H1 (cell line): ENCODE measurements around the gene TRAP1. TPM values are rescaled to one million over a fixed set of nuclear protein-coding genes. Genes with fewer than 3 reads are reported as not detected.

Experiments
- CTCF ChIA-PET: fragments of 300-600 bp; sonication (Branson Sonifier 250); formaldehyde crosslinking; loops from one replicate; lab custom pipeline; 2021; ENCODE audit not compliant: partially characterized antibody; lab: Charles Lee
- POLR2A ChIA-PET: fragments of 300-600 bp; sonication (Branson Sonifier 250); formaldehyde crosslinking; loops from one replicate; lab custom pipeline; 2021; ENCODE audit warnings: inconsistent platforms; ENCODE audit not compliant: partially characterized antibody; lab: Charles Lee
- DNase-seq, 2 experiments: peaks; one replicate each; pipeline versions ENCODE4 v3.0.0 to v3.0.0-alpha.2; 2010 to 2022; ENCODE audit warnings: low spot score in 2 of 2, low read depth in 1 of 2, mixed read lengths in 1 of 2
- FAIRE-seq: peaks from 2 replicates; lab custom pipeline; 2011; peaks lifted over from hg19 to GRCh38; lab: Jason Lieb, UNC
- H2AFZ ChIP-seq: 2 replicates; pipeline ENCODE4 v1.8.1; 2012; ENCODE audit warnings: low read length, inconsistent platforms
- H2AK5ac ChIP-seq: 2 replicates; pipeline ENCODE4 v1.6.1; 2013; ENCODE audit warnings: low read depth, low read length
- H2BK120ac ChIP-seq: replicated peaks from 2 replicates; pipeline ENCODE3; 2013; ENCODE audit warnings: low read depth, low read length, inconsistent platforms
- H2BK12ac ChIP-seq: 2 replicates; pipeline ENCODE4 v1.6.1; 2013; ENCODE audit warnings: low read depth, low read length
- H2BK15ac ChIP-seq: 2 replicates; pipeline ENCODE4 v1.6.1; 2013; ENCODE audit warnings: low read length
- H2BK20ac ChIP-seq: 2 replicates; pipeline ENCODE4 v1.6.1; 2013; ENCODE audit warnings: low read length
- H2BK5ac ChIP-seq: 2 replicates; pipeline ENCODE4 v1.6.1; 2013; ENCODE audit warnings: low read depth, low read length
- H3K14ac ChIP-seq: 2 replicates; pipeline ENCODE4 v1.6.1; 2013; ENCODE audit warnings: inconsistent platforms; ENCODE audit not compliant: insufficient read length
- H3K18ac ChIP-seq: 2 replicates; pipeline ENCODE4 v1.6.1; 2013; ENCODE audit warnings: low read length; ENCODE audit errors: extremely low read depth
- H3K23ac ChIP-seq: 2 replicates; pipeline ENCODE4 v1.6.1; 2013; ENCODE audit warnings: inconsistent platforms; ENCODE audit not compliant: insufficient read length
- H3K23me2 ChIP-seq: 2 replicates; pipeline ENCODE4 v1.6.1; 2013; ENCODE audit warnings: low read depth, low read length
- H3K27ac ChIP-seq: 2 replicates; pipeline ENCODE4 v1.6.1; 2011; ENCODE audit warnings: low read depth, low read length, inconsistent platforms
- H3K27me3 ChIP-seq, 4 experiments: replicated peaks in 1 of 4; 1 replicate in 1 of 4; 2 replicates in 3 of 4; pipeline versions ENCODE4 v1.6.1 to v1.8.1; 2011 to 2013; ENCODE audit warnings: low read length in 3 of 4, mild to moderate bottlenecking in 3 of 4, inconsistent platforms in 2 of 4, mixed read lengths in 2 of 4, moderate library complexity in 1 of 4; ENCODE audit not compliant: control insufficient read depth in 3 of 4, insufficient read depth in 3 of 4; ENCODE audit errors: extremely low read depth in 1 of 4
- H3K36me3 ChIP-seq, 4 experiments: 2 replicates each; pipeline versions ENCODE4 v1.6.1 to v1.8.1; 2011 to 2013; ENCODE audit warnings: mild to moderate bottlenecking in 4 of 4, low read length in 3 of 4, moderate library complexity in 2 of 4, control low read depth in 1 of 4, inconsistent platforms in 1 of 4; ENCODE audit not compliant: insufficient read depth in 4 of 4, control insufficient read depth in 2 of 4
- H3K4ac ChIP-seq: replicated peaks from 2 replicates; pipeline ENCODE3; 2013; ENCODE audit warnings: low read length, low read depth, mixed read lengths, inconsistent platforms; ENCODE audit not compliant: insufficient read length
- H3K4me1 ChIP-seq, 4 experiments: replicated peaks in 1 of 4; 1 replicate in 1 of 4; 2 replicates in 3 of 4; pipeline versions ENCODE4 v1.6.1 to v1.8.1; 2011 to 2013; ENCODE audit warnings: low read length in 3 of 4, inconsistent platforms in 2 of 4, mixed read lengths in 1 of 4; ENCODE audit not compliant: insufficient read depth in 4 of 4, control insufficient read depth in 3 of 4
- H3K4me2 ChIP-seq, 2 experiments: 2 replicates each; pipeline versions ENCODE4 v1.6.1 to v1.8.1; 2011 to 2013; ENCODE audit warnings: low read depth in 2 of 2, low read length in 2 of 2, control low read depth in 1 of 2, inconsistent platforms in 1 of 2, mild to moderate bottlenecking in 1 of 2; ENCODE audit not compliant: insufficient read depth in 1 of 2
- H3K4me3 ChIP-seq, 4 experiments: fragments of 200-600, 300-600 bp in 1 of 4; sonication (generic), shearing (Covaris generic), sonication (Bioruptor Twin) in 1 of 4; 2 replicates each; pipeline versions ENCODE4 v1.5.1 to v1.8.1; 2011 to 2016; ENCODE audit warnings: low read length in 4 of 4, low read depth in 3 of 4, control low read depth in 2 of 4, inconsistent platforms in 2 of 4, mild to moderate bottlenecking in 2 of 4, mixed read lengths in 1 of 4, moderate library complexity in 1 of 4; ENCODE audit not compliant: insufficient read depth in 2 of 4; ENCODE audit errors: extremely low read depth in 1 of 4
- H3K56ac ChIP-seq: replicated peaks from 2 replicates; pipeline ENCODE3; 2013; ENCODE audit warnings: low read depth, mild to moderate bottlenecking, mixed read lengths, low read length, inconsistent platforms; ENCODE audit not compliant: insufficient read length
- H3K79me1 ChIP-seq: 2 replicates; pipeline ENCODE4 v1.6.1; 2013; ENCODE audit warnings: low read depth, low read length, control low read depth
- H3K79me2 ChIP-seq, 2 experiments: 2 replicates each; pipeline versions ENCODE4 v1.6.1 to v1.8.1; 2012 to 2013; ENCODE audit warnings: low read length in 2 of 2, mild to moderate bottlenecking in 2 of 2, inconsistent platforms in 1 of 2; ENCODE audit not compliant: insufficient read depth in 2 of 2, control insufficient read depth in 1 of 2
- H3K9ac ChIP-seq, 4 experiments: replicated peaks in 1 of 4; 1 replicate in 1 of 4; 2 replicates in 3 of 4; pipeline versions ENCODE4 v1.6.1 to v1.8.1; 2011 to 2013; ENCODE audit warnings: low read depth in 3 of 4, low read length in 3 of 4, control low read depth in 2 of 4, mild to moderate bottlenecking in 2 of 4, moderate library complexity in 2 of 4, inconsistent platforms in 1 of 4; ENCODE audit errors: extremely low read depth in 1 of 4
- H3K9me3 ChIP-seq, 2 experiments: 2 replicates each; pipeline versions ENCODE4 v1.6.1 to v1.8.1; 2012 to 2013; ENCODE audit warnings: mild to moderate bottlenecking in 2 of 2, moderate library complexity in 2 of 2, control low read depth in 1 of 2, inconsistent platforms in 1 of 2, low read depth in 1 of 2, low read length in 1 of 2, mixed read lengths in 1 of 2; ENCODE audit not compliant: insufficient read depth in 2 of 2
- H4K20me1 ChIP-seq, 2 experiments: replicated peaks in 1 of 2; 2 replicates each; pipeline versions ENCODE3 to v1.8.1; 2011 to 2013; ENCODE audit warnings: inconsistent platforms in 2 of 2, low read length in 2 of 2, mild to moderate bottlenecking in 1 of 2; ENCODE audit not compliant: insufficient read depth in 2 of 2, control insufficient read depth in 1 of 2
- H4K5ac ChIP-seq: 2 replicates; pipeline ENCODE4 v1.6.1; 2013; ENCODE audit warnings: low read length, low read depth, mixed read lengths, inconsistent platforms; ENCODE audit not compliant: insufficient read length
- H4K8ac ChIP-seq: 2 replicates; pipeline ENCODE4 v1.8.0; 2013; ENCODE audit warnings: mild to moderate bottlenecking, moderate library complexity, low read length, inconsistent platforms; ENCODE audit not compliant: insufficient read depth; ENCODE audit errors: extremely low read depth
- H4K91ac ChIP-seq: replicated peaks from 2 replicates; pipeline ENCODE3; 2013; ENCODE audit warnings: low read length, mixed read lengths, inconsistent platforms; ENCODE audit not compliant: insufficient read length
- CHD1 ChIP-seq: IDR thresholded peaks from 2 replicates; pipeline ENCODE4 v1.6.1; 2012; ENCODE audit warnings: low read depth, low read length, improper control_type of control experiment
- EP300 ChIP-seq, 2 experiments: IDR thresholded peaks; 1 replicate in 1 of 2; 2 replicates in 1 of 2; pipeline ENCODE4 v1.6.1; 2011 to 2012; ENCODE audit warnings: low read depth in 2 of 2, low read length in 2 of 2, mild to moderate bottlenecking in 2 of 2, borderline replicate concordance in 1 of 2, inconsistent platforms in 1 of 2, moderate library complexity in 1 of 2
- FOSL1 ChIP-seq: IDR thresholded peaks from 2 replicates; pipeline ENCODE4 v1.6.1; 2011; ENCODE audit warnings: mild to moderate bottlenecking, low read depth, low read length, moderate library complexity; ENCODE audit not compliant: insufficient read depth
- KDM5A ChIP-seq: fragments of 200-600 bp; IDR thresholded peaks from 2 replicates; pipeline ENCODE4 v1.7.1; 2012; ENCODE audit warnings: mild to moderate bottlenecking, low read length, inconsistent platforms, mixed read lengths
- RAD21 ChIP-seq, 2 experiments: IDR thresholded peaks in 1 of 2; conservative IDR thresholded peaks in 1 of 2; 2 replicates each; pipeline ENCODE4 v1.6.1; 2011; ENCODE audit warnings: low read depth in 2 of 2, low read length in 2 of 2, improper control_type of control experiment in 1 of 2, inconsistent platforms in 1 of 2, mild to moderate bottlenecking in 1 of 2, moderate library complexity in 1 of 2
- RBBP5 ChIP-seq: IDR thresholded peaks from 2 replicates; pipeline ENCODE4 v1.7.1; 2012; ENCODE audit warnings: low read depth, mild to moderate bottlenecking, inconsistent platforms, low read length, moderate library complexity, borderline replicate concordance
- YY1 ChIP-seq: IDR thresholded peaks from 2 replicates; pipeline ENCODE4 v1.6.1; 2011; ENCODE audit warnings: low read depth, mild to moderate bottlenecking, low read length
- WGBS, 2 experiments: shearing (Covaris generic) in 1 of 2; methylation state at CpG; one replicate each; pipeline versions ENCODE4 v1.1.6 to v1.1.7; 2013 to 2015; ENCODE audit warnings: low lambda C conversion rate in 2 of 2, mixed read lengths in 2 of 2, inconsistent platforms in 1 of 2, low coverage in 1 of 2, missing lambda C conversion rate in 1 of 2; ENCODE audit not compliant: insufficient replicate concordance in 2 of 2, insufficient coverage in 1 of 2, insufficient read length in 1 of 2; ENCODE audit errors: extremely low coverage in 1 of 2, missing lambda C conversion rate in 1 of 2; 5-methylcytosine and 5-hydroxymethylcytosine counted together
- polyA plus RNA-seq, 7 experiments: library from polyadenylated mRNA; depleted of rRNA in 3 of 7; stranded (reverse) in 5 of 7; unstranded in 2 of 7; fragments of >200 nt in 5 of 7; fragments of 200-250 nt in 2 of 7; gene quantifications; 1 replicate in 5 of 7; 2 replicates in 1 of 7; 4 replicates in 1 of 7; pipeline versions ENCODE4 v1.2.1 to v1.2.3, GENCODE V29; 2011 to 2013; ENCODE audit warnings: missing spikeins in 2 of 7, mixed read lengths in 2 of 7
- total RNA-seq: library from RNA; stranded (reverse); fragmentation: NEBNext Ultra II Directional; extraction: Animal tissue kit (Norgen Biotek cat#: 25700); gene quantifications from 2 replicates; pipeline ENCODE4 v1.2.1, GENCODE V29; 2021

TRAP1 gene
- total and polyA plus RNA-seq, 2 of the 8 experiments (the other 6 are each of a cell fraction or from before 2014, with no cell fraction given), result 215 to 283 TPM

GRCh38 chr16:3656491-3657468 lies 60.5 kb downstream of the TRAP1 start:
- Histone ChIP-seq H2BK120ac (no peak overlapping the region), H4K8ac (no peak overlapping the region), H2BK20ac (no peak overlapping the region)
- CTCF ChIA-PET, result interaction anchor here (0.6 to 2.7 kb wide), 7 partner anchors 12 to 147 kb away, joined by 3 to 6 read pairs (median 5); no protein-coding TSS in a partner anchor
- TF ChIP-seq RAD21 (IDR thresholded peaks at IDR 0.05 in 1 of 2, conservative IDR thresholded peaks at IDR 0.05 in 1 of 2; ENCODE audit: low read depth in 2 of 2, low read length in 2 of 2), result no peak
- TF ChIP-seq YY1, result no peak
- TF ChIP-seq KDM5A, result no peak
- TF ChIP-seq CHD1, result no peak
- TF ChIP-seq RBBP5, result no peak
- no peak for TF ChIP-seq EP300 (IDR thresholded peaks at IDR 0.05; ENCODE audit: borderline replicate concordance in 1 of 2, low read depth in 2 of 2, low read length in 2 of 2)
- TF ChIP-seq FOSL1, result no peak
- TF ChIP-seq, all 59 proteins: peak for 0
- Histone ChIP-seq H2BK15ac (no peak overlapping the region), H3K4me2 (no peak overlapping the region), H3K14ac (no peak overlapping the region), H3K4me3 (no peak overlapping the region), H4K20me1 (peaks cover 5 to 12% of the 10 kb centered on the region in 2 experiments), H3K23ac (no peak overlapping the region), H3K4me1 (peaks cover 0 to 13% (median 9%) of the 10 kb centered on the region in 4 experiments; a peak in 5 of 7 replicates), H3K56ac (no peak overlapping the region), H3K9me3 (no peaks in the 10 kb centered on the region), H3K23me2 (no peaks in the 10 kb centered on the region), H4K5ac (no peak overlapping the region), H3K36me3 (peaks cover 26 to 48% (median 37%) of the 10 kb centered on the region in 4 experiments), H3K4ac (no peak overlapping the region), H3K79me2 (no peaks in the 10 kb centered on the region), H2BK5ac (no peak overlapping the region; the same call in 1 of the 2 replicates), H3K27ac (no peak overlapping the region), H2BK12ac (no peak overlapping the region), H2AFZ (no peak overlapping the region), H2AK5ac (no peak overlapping the region), H4K91ac (no peak overlapping the region), H3K18ac (no peak overlapping the region), H3K9ac (no peak overlapping the region), H3K27me3 (no peaks in the 10 kb centered on the region), H3K79me1 (peaks cover 4% of the 10 kb centered on the region; the same call in 1 of the 2 replicates)
- 89% methylated on average over 41 of the region's 42 CpGs; no CpG with 5 or more reads in 1 of the 2 experiments for WGBS, 2 experiments
- no peak for DNase-seq
- FAIRE-seq, result no peak
- POLR2A ChIA-PET, result interaction anchor here (0.6 to 1.6 kb wide), 4 partner anchors 18 to 84 kb away, joined by 3 to 4 read pairs (median 3); no protein-coding TSS in a partner anchor
